SU-DHL-6 (cell line): ENCODE results near the gene TMEM80.

Experiments
- EZH2phosphoT487 ChIP-seq: fragments of 200-600 bp; sonication (generic), shearing (Covaris generic); conservative IDR thresholded peaks from 2 replicates; pipeline ENCODE4 v1.6.1; 2018; ENCODE audit warnings: mild to moderate bottlenecking, antibody characterized with exemption, low read length, moderate library complexity, mixed read lengths
- TF ChIP-seq, protein P1 (sequence below): fragments of 200-600 bp; sonication (generic); IDR thresholded peaks from one replicate; pipeline ENCODE4 v1.5.1; 2017; ENCODE audit warnings: antibody characterized with exemption, mild to moderate bottlenecking, low read length, moderate library complexity; ENCODE audit not compliant: insufficient read depth, poor library complexity, severe bottlenecking

- TF ChIP-seq, protein P1, sequence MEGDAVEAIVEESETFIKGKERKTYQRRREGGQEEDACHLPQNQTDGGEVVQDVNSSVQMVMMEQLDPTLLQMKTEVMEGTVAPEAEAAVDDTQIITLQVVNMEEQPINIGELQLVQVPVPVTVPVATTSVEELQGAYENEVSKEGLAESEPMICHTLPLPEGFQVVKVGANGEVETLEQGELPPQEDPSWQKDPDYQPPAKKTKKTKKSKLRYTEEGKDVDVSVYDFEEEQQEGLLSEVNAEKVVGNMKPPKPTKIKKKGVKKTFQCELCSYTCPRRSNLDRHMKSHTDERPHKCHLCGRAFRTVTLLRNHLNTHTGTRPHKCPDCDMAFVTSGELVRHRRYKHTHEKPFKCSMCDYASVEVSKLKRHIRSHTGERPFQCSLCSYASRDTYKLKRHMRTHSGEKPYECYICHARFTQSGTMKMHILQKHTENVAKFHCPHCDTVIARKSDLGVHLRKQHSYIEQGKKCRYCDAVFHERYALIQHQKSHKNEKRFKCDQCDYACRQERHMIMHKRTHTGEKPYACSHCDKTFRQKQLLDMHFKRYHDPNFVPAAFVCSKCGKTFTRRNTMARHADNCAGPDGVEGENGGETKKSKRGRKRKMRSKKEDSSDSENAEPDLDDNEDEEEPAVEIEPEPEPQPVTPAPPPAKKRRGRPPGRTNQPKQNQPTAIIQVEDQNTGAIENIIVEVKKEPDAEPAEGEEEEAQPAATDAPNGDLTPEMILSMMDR = no peak
- no peak for TF ChIP-seq EZH2phosphoT487
Measured at GRCh38 chr11:747158-748006, 51.8 kb downstream of the TMEM80 start, which contains the start of gene TALDO1.
